D341Med (cell line): ENCODE measurements around the gene SLC35F5.
"Not testable (repeated sequence)": the region's sequence is repeated elsewhere in the genome, so short reads cannot be mapped to it uniquely, and the experiment has no call there.

Experiments used
- DNase-seq: peaks from one replicate; pipeline ENCODE4 v3.0.0; 2012; ENCODE audit warnings: low spot score

SLC35F5 gene

GRCh38 chr2:113755035-113755834 is 1.2 kb downstream of the SLC35F5 start:
- DNase-seq: peak; percentile 11

DNA sequence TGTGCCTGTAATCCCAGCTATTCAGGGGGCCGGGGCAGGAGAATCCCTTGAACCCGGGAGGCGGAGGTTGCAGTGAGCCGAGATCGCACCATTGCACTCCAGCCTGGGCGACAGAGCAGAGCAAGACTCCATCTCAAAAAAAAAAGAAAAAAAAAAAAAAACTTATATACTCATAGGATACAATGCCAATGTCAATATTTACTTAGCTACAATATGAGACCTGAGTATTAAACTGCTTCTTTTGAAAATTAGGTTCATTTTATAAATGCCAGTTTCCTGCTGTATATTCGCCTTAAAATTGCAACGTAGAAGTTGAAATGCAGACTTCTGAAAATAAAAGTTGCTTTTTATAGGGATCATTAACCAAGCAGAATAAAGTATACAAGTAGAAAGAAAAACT is 2.3 kb downstream of the SLC35F5 start:
- no peak for DNase-seq

- no peak for DNase-seq
These were observed 6.1 kb downstream of the SLC35F5 start for GRCh38 chr2:113750385-113750784.

DNA sequence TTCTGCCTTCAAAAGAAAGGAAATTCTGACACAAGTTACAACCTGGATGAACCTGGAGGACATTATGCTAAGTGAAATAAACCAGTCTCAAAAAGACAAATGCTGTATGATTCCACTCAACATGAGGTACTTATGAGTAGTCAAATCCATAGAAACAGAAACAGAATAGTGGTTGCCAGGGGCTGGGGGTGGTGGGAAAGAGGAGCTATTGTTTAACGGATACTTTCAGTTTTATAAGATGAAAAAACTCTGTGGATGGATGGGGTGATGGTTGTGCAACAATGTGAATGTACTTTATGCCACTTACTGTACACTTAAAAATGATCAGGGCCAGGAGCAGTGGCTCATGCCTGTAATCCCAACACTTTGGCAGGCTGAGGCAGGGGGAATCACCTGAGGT is 15.4 kb downstream of the SLC35F5 start:
- no peak for DNase-seq

GRCh38 chr2:113739849-113740248 is 16.6 kb downstream of the SLC35F5 start:
- no peak for DNase-seq

DNA sequence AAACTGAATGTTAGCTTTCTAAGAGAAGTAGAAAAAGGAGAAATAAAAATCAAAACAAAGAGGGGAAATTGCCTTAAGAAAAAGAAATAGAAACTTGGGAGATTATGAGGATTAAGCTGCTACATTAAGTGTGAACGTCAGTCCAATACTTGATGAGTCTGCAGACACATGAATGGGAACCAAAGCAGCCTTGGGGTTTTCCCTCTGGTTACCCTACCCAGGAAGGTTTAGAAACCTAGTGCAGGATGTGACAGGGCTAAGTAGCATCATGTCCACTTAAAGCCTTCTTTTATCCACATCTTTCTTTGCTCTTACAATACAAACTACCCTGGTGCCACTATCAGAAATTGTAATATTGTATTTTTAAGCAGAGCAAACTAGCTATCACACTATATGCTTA is 22.3 kb downstream of the SLC35F5 start:
- no peak for DNase-seq

DNA sequence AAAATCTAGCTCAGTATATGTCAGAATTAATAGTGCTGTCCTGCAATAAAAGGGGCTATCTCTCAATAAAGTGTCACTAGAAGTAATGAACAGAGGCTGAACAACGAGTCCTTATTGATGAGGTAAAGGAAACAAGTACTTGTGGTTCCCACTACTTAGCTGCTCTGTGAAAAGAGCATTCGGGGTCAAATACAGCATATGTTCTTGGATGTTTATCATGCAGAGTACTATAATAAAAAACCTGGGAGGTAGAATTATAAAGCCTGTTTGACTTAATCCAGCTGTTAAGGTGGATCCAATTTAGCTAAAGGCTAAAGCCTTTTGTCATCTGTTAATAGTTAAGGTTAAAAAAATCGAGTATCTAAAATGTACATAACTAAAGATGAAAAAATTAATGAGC is 32.4 kb downstream of the SLC35F5 start:
- no peak for DNase-seq

DNA sequence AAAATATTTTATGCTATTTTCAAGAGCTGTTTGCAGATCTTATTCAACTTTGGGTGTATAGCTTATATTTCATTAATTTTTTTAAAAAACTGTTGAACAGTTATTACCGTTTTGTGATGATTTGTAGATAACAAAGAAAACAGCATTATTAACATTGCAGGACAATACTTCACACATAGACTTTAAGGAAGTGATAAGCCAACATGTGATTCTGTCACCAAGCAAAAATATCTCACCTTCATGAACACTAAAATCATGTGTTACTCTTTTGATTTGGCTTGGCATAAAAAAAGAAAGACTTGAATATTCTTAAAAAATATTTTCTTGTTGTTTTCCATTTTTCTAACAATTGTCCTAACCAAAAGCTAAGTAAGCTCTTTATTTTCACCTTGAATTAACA is 33.0 kb downstream of the SLC35F5 start:
- DNase-seq: no peak

- peak; percentile 23 for DNase-seq
These were observed 36.3 kb downstream of the SLC35F5 start for GRCh38 chr2:113720167-113720566.

- DNase-seq: no peak
These were observed 40.2 kb downstream of the SLC35F5 start for GRCh38 chr2:113716291-113716690.

GRCh38 chr2:113712941-113713340 is 43.5 kb downstream of the SLC35F5 start:
- DNase-seq: no peak

DNA sequence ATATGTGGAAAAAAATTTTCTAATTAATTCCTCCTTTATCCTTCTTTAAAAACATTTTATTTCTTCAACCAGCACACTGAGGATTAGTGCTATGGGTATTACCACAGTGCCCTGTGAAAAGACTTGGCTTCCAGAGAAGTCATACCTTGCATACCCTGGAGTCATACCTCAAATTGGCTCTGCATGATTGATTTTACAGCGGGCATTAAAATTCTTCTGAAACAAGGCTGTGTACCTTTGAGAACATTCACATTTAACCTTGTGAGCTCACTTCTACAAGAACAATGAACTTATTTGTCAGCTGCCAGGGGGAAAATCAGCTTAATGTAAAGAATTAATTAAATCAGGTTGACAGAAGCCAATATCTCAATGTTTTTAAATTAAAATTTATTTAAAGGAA is 44.6 kb downstream of the SLC35F5 start:
- DNase-seq: no peak

GRCh38 chr2:113709022-113709421 is 47.4 kb downstream of the SLC35F5 start:
- no peak for DNase-seq

DNA sequence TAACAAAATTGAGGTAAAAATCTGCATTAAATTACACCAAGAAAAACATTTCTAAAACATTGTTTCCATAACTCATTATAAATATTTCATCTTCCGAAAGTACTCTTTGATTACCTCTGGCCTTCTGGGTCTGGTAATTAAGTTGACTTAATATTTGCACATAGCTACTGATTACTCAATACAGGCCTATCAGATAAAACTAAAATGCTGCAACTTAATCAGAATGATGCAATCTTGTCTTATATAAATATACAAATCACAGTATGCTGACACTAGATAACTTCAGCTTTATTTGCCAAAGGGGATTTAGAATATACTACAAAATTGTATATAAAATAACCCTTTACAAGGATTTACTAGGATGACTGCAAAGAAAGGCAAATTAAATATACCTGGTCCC is 49.3 kb downstream of the SLC35F5 start:
- no peak for DNase-seq

GRCh38 chr2:113705982-113706523 is 50.4 kb downstream of the SLC35F5 start:
- no peak for DNase-seq

- not testable (repeated sequence) for DNase-seq
These were observed 52.0 kb downstream of the SLC35F5 start for GRCh38 chr2:113704300-113704993.

DNA sequence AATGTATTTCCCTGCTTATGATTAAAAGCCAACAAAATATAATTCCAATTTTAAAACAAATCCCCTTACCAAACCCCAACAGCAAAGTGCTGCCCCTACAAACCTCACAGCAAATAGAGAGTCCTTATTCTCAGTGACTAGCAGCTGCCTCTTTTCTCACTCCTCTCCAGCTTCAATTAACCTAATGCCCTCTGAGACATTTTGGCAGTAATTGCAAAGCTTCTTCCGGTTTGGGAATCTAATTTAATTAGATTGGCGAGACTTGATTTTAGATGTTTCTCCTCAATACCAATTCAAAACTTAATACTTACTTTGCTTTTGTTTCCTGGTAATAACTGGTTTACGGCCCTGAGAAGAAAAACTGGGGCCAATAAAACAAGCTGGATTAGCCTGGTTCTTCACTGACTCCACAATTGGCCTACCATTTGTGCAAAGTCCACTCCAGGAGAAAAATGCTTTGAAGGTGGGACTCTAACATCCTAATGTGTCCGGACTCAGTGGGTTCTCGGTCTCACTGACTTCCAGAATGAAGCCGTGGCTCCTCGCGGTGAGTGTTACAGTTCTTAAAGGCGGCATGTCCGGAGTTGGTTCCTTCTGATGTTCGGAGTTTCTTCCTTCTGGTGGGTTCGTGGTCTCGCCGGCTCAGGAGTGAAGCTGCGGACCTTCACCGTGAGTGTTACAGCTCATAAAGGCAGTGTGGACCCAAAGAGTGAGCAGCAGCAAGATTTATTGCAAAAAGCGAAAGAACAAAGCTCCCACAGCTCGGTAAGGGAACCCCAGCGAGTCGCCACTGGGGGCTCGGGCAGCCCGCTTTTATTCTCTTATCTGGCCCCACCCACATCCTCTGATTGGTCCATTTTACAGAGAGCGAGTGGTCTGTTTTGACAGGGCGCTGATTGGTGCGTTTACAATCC is 52.8 kb downstream of the SLC35F5 start:
- DNase-seq: no peak

GRCh38 chr2:113700186-113700841 is 56.1 kb downstream of the SLC35F5 start:
- DNase-seq: peak; percentile 37

DNA sequence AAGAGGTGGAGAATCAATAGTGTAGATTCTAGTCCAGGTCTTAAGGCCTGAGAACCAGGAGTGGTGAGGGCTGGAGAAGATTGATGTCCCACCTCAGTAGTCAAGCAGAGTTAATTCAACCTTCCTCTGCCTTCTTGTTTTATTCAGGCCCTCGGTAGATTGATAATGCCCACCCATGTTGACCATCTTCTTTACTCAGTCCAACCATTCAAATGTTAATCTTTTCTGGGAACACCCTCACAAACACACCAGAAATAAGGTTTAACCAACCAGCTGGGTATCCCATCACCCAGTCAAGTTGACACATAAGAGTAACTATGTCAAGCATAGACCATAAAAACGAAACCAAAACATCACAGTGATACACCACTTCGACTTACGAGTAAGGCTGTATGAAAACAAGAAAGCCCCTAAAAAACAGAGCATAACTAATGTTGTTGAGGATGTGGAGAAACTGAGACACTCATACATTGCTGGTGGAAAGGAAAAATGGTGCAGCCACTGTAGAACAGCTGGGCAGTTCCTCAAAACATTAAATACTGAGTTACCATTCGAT is 57.5 kb downstream of the SLC35F5 start:
- no peak for DNase-seq

DNA sequence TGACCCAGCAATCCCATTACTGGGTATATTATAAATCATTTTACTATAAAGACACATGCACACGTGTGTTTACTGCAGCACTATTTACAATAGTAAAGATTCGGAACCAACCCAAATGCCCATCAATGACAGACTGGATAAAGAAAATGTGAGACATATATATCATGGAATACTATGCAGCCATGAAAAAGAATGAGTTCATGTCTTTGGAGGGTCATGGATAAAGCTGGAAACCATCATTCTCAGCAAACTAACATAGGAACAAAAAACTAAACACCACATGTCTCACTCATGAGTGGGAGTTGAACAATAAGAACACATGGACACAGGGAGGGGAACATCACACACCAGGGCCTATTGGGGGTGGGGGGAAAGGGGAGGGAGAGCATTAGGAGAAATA is 58.2 kb downstream of the SLC35F5 start:
- DNase-seq: not testable (repeated sequence)

GRCh38 chr2:113697516-113697915 is 58.9 kb downstream of the SLC35F5 start:
- no peak for DNase-seq
